Measurements from ENCODE around the gene SIK3.
A peak's percentile ranks its signal among the peaks of the same experiment; 100 is the strongest.

Gene SIK3

DNA sequence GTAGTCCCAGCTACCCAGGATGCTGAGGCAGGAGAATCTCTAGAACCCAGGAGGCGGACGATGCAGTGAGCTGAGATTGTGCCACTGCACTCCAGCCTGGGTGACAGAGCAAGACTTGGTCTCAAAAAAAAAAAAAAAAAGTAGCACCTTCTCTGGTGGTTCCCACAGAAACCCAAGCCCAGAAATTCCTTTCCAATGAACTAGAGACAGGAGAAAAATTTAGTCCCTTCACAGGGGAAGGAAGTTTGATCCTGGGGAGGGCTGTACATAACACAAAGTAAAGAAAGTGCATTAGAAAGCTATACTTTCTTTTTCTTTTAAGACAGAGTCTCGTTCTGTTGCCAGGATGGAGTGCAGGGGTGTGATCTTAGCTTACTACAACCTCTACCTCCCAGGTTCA is 235.3 kb downstream of the SIK3 start:
- no peak for DNase-seq (ENCODE audit: low read depth, low spot score)

DNA sequence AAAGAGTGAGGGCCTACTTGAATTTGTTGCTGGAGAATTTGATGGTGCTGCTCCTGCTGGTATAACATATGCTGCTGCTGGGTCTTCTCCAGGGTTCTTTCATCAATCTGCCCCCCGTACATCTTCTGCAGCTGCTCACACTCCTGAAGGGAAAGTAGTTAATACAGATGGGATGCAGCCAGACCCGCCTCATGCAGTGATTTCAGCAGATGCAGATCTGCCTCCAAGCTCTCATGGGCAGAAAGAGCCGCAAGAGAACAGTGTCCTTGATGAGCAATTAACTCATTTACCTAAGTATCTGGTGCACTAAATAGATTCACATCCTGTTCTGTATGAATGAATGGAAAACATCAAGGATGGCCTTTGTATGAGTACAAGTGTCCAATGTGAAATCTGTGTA is 236.0 kb downstream of the SIK3 start:
- no peak for DNase-seq (ENCODE audit: low read depth, low spot score)
- no peak overlapping the region for H3K4me3 ChIP-seq (ENCODE audit: low read length)

More for the DNA sequence above, 235.3 kb downstream of the SIK3 start:
- no peak overlapping the region for H3K4me3 ChIP-seq (ENCODE audit: low read length)

DNA sequence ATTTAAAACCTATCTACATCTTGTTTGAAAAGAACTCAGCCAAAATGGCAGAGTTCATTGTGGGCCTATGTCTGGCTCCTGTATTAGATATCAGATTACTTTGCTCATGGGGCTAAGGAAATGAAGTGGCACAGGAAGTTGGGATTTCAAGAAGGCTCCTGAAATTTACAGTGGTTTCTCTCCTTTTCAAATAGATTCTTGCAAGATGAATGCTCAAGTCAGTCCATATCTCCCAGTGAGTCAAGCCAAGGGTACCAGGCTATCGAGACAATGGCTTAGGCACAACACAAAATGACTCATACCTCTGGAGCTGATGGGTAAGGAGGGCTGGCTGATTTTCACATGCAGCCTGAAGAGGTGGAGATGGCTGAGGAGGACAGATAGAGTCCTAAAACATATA is 236.7 kb downstream of the SIK3 start:
- DNase-seq (ENCODE audit: low read depth, low spot score): no peak
- H3K4me3 ChIP-seq (ENCODE audit: low read length): no peak overlapping the region

DNA sequence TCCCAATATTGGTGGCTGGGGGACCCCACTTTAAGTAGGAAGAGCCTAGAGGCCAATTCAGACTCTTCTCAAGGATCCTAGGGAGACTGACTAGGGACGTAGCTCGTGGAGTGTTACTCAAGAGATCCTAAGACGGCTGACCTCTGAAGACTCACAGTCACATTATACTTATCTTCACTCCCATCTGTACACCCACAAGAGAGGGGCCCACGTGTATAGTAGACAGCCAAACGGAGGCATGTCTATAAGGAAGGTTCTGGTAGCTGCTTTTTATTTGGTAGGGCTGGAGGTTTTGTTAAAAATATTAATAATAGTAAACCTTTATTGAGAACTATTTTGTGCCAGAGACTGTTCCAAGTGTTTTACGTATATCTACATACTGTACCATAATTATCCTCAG is 237.9 kb downstream of the SIK3 start:
- no peak overlapping the region for H3K4me3 ChIP-seq (ENCODE audit: low read length)
- no peak for DNase-seq (ENCODE audit: low read depth, low spot score)

DNA sequence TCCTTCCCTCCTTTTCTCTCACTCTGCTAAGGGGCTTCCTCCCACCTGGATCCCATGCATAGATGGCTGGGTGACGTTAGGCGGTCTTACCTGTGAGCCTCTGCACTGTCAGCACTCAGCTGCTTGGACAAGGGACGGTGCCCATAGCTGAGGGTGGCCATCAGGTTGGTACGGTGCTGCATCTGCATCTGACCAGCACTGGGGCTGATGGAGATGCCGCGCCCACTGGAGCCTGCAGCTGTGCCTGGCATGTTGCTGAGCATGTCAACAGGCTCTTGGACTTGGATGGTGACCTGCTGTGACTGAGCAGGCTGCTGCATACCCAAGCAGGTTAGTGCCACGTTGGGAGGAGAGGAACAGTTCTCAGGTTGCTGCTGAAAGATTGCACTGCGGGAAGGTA is 239.1 kb downstream of the SIK3 start:
- no peak for DNase-seq (ENCODE audit: low read depth, low spot score)
- no peak overlapping the region for H3K4me3 ChIP-seq (ENCODE audit: low read length)

DNA sequence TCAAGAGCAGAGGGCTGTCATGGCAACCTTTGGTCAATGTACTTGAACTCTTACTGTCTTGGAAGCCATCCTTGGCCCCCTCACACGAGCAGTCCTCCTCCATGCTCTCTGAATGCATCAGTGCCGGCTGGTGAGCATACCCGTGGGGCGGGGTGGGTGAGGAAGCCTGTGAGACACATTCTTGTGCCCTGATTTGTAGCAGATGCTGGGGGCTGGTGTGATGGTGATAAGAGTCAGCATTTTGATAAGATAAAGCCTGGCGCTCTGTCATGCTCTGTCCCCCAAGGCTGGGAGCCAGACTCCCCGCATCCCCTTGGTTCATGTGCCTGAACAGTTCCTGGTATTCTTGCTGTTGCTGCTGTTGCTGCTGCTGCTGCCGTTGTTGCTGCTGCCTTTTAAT is 240.3 kb downstream of the SIK3 start:
- DNase-seq (ENCODE audit: low read depth, low spot score): no peak
- no peak overlapping the region for H3K4me3 ChIP-seq (ENCODE audit: low read length)

DNA sequence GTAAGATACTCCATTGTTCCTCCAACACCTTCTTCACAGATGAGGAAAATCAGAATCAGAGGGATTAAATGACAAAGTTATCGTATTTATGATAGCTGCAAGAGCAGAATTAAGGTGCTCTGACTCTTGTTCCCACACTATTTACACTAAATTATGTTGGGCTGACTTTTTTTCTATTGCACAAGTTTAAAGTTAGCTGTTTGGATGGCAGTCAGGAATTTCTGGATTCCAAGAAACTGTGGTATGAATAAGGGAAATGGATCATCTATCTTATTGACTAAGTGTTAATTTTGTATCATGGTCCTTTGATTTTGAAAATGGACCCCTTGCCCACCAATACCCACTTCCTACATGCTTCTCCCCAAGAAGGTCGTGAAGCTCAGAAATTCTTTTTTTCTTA is 240.9 kb downstream of the SIK3 start:
- DNase-seq (ENCODE audit: low read depth, low spot score): no peak
- H3K4me3 ChIP-seq (ENCODE audit: low read length): no peak overlapping the region

DNA sequence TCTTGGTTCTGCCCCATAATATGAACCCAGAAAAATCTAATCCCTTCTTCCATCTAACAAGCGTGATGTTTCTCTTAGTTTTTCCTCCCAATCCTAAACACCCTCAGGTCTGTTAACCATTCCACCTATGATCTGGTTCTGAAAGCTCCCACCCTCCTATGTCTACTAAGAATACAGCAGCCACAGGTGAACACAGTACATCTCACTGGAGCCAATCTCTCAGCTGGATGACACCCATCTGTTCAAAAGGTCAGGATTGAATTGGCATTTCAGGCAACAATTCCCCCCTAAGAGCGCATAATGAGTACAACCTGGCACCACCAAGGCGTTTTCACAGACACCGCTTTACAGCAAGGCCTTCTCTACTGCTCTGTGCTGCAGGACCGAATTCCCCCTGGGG is 241.8 kb downstream of the SIK3 start:
- no peak for DNase-seq (ENCODE audit: low read depth, low spot score)
- no peak overlapping the region for H3K4me3 ChIP-seq (ENCODE audit: low read length)

DNA sequence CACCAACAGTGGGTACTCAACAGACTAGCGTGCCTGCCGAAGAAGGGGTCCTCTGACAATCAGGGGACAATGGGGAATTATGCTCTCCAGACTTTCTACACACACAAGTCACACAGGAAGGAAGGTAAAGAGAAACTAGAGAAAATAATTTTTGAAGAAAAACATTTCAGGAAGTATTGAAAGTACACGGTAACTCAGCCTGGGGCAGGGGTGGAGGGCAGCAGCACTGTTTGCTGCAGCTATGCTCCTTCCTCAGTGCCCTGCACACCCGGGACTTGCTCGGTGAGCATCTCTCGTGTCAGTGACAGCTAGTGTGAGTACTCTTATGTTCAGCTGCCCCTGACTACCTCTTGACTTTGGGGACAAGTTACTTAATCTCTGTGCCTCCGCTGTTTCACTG is 242.8 kb downstream of the SIK3 start:
- H3K4me3 ChIP-seq (ENCODE audit: low read length): no peak overlapping the region
- no peak for DNase-seq (ENCODE audit: low read depth, low spot score)

DNA sequence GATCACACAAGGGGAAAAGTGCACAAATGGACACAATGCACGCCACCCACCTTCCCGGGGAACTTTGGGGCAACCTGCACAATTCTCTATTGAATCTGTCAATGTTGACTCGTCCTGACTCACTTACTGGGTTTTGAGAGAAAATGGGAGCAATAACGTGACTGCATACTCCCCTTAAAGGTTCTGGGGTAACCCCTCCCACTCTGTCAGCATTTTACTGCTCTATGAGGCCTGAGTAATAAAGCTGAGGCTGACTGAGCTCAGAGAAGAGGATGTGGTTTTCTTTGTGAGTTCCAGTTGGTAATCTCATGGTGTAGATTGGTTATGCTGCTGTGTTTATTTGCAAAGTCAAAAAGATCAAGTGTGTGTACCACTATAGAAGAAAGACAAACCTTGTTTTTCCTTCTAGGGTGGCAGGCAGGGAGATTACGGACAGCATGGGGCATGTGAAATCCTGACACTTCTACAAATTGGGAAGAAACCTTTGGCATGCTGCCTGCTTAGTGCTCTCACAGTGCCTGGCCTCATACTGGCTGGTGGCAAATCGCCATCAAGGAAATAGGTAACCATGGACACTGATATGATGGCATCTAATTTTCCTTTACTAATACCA is 244.7 kb downstream of the SIK3 start:
- DNase-seq (ENCODE audit: low read depth, low spot score): peak; percentile 96
- H3K4me3 ChIP-seq (ENCODE audit: low read length): peak overlapping the region; percentile 35

DNA sequence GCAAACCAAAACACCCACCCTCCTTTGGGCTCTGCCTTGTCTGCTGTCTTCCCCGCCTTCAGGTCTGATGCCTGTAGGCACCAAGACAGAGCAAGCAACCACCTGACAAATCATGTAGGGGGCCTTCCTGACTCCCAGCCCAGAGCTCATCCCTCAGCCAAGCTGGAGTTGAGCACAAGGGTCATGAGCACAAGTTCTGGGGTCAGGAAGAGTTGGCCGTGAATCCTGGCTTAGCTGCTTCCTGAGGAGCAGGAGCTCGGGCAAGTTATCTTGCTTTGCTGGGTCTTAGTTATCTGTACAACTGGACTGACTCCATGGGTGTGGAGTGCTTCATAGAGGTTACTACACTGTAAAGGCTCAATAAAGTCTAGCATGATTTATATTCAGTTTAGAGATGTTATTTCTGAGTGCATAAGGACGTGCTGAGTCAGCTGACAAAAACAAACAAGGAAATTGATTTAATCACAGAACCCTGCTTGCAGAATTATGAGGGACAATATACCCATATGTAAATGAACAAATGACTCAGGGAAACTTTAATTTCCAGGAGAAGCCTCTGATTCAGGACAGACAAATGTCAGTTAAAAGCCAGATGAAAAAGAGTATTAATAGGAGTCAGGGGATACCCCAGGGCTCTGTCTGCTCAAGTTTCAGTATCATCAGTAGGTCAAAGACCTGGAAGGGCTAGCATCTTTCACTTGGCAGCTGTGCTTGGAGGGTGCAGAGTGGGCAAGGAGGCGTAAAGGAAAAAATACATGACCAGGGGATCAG is 245.8 kb downstream of the SIK3 start:
- peak; percentile 49 for DNase-seq (ENCODE audit: low read depth, low spot score)
- peak overlapping the region; percentile 36; the same call in 1 of the 2 replicates for H3K4me3 ChIP-seq (ENCODE audit: low read length)

DNA sequence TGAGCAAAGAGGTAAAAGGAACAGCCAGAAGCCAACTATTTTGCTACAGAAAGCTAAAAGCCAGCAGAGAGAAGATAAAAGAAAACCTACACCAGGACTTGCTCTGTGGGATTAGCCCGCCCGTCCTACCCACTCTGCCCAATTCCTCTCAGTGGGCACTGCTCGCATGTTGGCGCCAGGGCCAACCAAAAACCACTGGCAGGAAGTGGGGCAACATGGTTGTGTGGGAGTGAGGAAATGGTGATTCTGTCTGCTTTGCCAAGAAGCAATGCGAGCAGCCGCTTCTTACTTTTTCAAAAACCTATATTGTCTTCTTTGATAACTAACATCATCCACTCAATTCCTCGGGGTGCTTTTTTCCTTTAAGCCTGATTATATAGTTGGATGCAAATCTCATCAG is 246.6 kb downstream of the SIK3 start:
- peak; percentile 85 for DNase-seq (ENCODE audit: low read depth, low spot score)

DNA sequence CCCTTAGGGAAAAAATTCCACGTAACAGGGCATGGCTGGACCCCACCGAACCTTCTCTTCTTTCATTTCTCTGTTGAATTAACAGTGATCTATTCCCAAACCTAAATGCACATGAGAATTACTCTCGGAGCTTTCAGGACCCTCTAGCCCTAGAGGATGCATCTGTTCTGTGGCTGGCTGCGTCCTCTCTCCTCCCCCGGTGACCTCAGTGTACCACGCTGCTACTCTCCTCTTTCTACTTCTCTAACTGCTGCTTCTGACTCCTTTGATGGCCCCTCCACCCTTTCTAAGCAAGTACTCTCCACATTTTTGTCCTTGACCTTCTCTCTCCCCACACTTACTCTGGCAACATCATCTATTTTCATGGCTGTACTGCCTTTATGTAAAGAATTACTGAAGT is 248.7 kb downstream of the SIK3 start:
- DNase-seq (ENCODE audit: low read depth, low spot score): peak; percentile 45
- H3K4me3 ChIP-seq (ENCODE audit: low read length): no peak overlapping the region

More for the DNA sequence above, 246.6 kb downstream of the SIK3 start:
- H3K4me3 ChIP-seq (ENCODE audit: low read length): peak overlapping the region; percentile 36

DNA sequence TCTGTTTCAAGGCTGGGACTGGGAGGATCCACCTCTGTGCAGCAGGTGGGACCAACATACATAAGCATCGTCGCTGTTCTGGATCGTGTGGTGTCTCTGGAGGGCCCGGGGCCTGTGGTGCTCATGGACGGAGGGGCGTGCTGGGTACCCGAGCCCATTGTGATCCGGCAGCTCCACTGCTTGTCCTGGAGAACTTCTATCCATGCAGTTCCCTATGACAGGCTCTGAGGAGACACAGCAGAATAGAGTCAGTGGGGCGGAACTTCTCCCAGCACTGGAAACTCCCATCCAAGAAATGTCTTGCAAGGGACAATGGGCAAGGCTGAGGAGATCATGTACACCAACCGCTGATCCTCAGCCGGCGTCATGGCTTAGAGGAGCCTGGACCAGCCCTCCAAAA is 249.2 kb downstream of the SIK3 start:
- no peak overlapping the region for H3K4me3 ChIP-seq (ENCODE audit: low read length)
- DNase-seq (ENCODE audit: low read depth, low spot score): no peak

DNA sequence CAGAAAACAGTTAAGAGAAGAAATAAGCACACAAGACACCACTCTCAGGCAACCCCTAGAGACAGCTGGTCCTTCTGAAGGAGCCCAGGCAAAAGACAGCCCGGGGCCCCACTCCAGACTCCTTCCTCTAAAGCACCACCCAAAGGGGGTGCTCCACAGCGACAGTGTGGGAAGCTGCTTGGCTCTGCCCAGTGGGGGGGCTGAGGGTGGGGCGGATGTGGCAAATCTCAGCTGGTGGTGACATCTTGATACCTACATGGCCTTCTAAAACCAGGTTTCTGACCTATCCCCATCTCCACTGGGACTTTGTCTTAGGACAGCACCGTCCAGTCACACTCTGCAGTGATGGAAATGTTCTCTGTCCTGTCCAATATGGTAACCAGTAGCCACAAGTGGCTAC is 250.6 kb downstream of the SIK3 start:
- H3K4me3 ChIP-seq (ENCODE audit: low read length): no peak overlapping the region
- DNase-seq (ENCODE audit: low read depth, low spot score): no peak

DNA sequence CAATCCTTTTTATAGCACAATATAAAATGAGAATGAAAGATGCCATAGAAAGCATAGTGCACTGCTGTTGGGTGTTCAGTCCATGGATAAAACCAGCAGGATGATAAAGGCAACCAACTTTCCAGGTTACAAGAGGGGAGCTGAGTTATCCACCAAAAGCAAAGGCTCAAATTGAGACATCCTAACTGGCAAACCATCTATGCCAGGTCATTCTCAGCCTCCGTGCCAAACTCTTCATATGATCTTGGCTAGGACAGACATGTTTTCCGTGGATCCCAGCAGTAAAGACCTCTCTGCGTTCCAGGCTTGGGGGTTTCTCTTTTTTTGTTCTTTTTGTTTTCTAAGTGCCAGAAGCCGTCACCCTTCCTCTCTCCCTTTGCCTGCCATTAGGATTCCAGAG is 253.5 kb downstream of the SIK3 start:
- no peak for DNase-seq (ENCODE audit: low read depth, low spot score)
- no peak overlapping the region for H3K4me3 ChIP-seq (ENCODE audit: low read length)

DNA sequence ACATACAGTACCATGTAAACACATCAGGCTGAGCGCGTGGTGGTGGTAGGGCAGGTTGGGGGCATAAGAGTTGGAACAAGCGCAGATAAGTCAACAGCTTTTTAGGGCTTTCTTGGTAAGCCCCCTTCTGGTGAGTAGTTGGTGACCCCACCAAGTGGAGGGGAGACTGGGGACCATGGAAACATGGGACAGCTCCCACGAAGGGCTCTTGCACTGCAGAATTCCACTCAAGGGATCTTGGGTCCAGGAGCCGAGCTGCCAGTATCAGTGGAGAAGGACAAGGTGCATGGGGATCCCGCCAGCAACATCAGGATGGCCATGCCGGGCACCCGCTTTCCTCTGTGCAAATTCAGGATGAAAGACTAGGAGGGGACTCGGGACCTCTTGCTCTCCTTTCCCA is 254.6 kb downstream of the SIK3 start:
- no peak overlapping the region for H3K4me3 ChIP-seq (ENCODE audit: low read length)
- no peak for DNase-seq (ENCODE audit: low read depth, low spot score)

DNA sequence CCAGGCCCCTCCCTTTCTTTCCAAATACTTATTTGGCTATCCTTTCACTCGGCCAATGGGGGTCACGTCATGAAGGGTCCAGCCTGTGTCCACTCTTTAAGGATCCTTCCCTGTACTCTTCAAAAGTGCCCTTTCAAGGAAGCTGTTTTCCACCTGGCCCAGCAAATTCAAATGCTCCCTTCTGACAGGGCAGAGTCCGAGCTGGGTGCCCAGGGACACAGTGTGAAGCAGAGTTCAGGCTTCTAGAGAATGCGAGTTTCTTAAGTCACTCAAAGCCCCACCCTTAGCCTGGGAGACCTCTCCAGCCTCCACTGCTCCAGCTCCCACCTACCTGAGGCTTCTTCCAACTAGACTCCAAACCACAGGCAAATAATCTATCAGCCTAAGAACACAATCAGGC is 255.3 kb downstream of the SIK3 start:
- H3K4me3 ChIP-seq (ENCODE audit: low read length): no peak overlapping the region

DNA sequence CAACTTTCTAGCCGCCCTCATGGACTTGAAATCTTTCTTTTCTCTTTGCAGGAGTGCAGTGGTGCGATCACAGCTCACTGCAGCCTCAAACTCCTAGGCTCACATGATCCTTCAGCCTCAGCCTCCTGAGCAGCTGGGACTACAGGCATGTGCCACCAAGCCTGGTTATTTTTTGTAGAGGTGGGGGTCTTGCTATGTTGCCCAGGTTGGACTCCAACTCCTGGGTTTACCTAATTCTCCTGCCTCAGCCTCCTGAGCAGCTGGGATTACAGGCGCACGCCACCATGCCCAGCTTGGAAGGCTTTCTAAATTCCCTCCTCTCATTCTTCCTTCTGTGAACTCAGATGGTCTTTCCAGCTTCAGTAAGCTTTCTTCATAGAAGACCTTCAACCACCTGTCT is 256.1 kb downstream of the SIK3 start:
- no peak overlapping the region for H3K4me3 ChIP-seq (ENCODE audit: low read length)
- DNase-seq (ENCODE audit: low read depth, low spot score): no peak

More for the DNA sequence above, 255.3 kb downstream of the SIK3 start:
- no peak for DNase-seq (ENCODE audit: low read depth, low spot score)

DNA sequence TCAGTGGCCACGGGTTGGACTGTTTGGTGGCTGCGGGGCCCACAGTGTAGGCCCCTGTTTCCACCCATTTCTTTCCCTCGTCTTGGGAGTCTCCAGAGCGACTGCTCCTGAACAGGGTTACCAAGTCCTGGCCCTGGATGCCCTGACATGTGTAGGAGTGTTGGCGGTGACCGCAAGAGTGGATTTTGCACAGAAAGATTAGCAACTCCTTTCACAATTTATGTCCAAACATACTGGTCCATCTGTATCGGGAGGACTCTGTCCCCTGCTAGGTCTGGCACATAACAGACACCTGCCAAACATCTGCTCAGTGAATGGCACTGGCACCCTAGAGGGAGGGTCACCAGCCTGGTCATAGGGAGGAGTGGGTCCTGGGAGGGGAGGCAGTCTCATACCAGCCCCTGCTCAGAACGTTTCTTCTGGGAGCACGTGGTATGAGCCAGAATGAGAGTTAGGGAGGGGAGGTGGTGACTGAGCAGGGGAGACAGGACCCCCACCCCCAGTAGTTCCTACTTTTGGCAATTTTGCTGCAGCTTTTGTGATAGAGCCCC is 257.4 kb downstream of the SIK3 start:
- no peak overlapping the region for H3K4me3 ChIP-seq (ENCODE audit: low read length)
- DNase-seq (ENCODE audit: low read depth, low spot score): no peak
